HepG2 (cell line): ENCODE measurements around the gene SCARF1. TPM values are rescaled to one million over a fixed set of nuclear protein-coding genes. Genes with fewer than 3 reads are reported as not detected.

Experiments used
- ATAC-seq: fragments of 200-7000 bp; cut with Tn5 transposase; 3 replicates; pipeline ENCODE4 v1.9.1; 2020; ENCODE audit warnings: mild to moderate bottlenecking, moderate library complexity
- BruUV-seq: library from RNA; stranded (reverse); fragments of 400-500 nt; replicated peaks from 2 replicates; lab custom pipeline; 2021; lab: Mats Ljungman, UMichigan
- CTCF ChIA-PET: fragments of 300-600 bp; formaldehyde crosslinking; extraction: SDS; loops from one replicate; lab custom pipeline; 2021; ENCODE audit warnings: low total read pairs, inconsistent platforms, low intra/inter-chr PET ratio; lab: Yijun Ruan, JAX
- POLR2A ChIA-PET: fragments of 350-600 bp; sonication (Branson Sonifier 250); formaldehyde crosslinking; loops from one replicate; lab custom pipeline; 2020; ENCODE audit warnings: antibody characterized with exemption, inconsistent platforms; lab: Yijun Ruan, JAX
- DNase-seq: peaks from one replicate; pipeline ENCODE4 v3.0.0-alpha.2; 2015; ENCODE audit warnings: low spot score
- FAIRE-seq: peaks from 3 replicates; lab custom pipeline; 2011; peaks lifted over from hg19 to GRCh38; lab: Jason Lieb, UNC
- H2AFZ ChIP-seq: one replicate; pipeline ENCODE4 v1.6.1; 2011; ENCODE audit warnings: low read length, inconsistent platforms
- H3K27ac ChIP-seq: fragments of 300-600 bp; 3 replicates; pipeline ENCODE4 v1.8.0; 2011; ENCODE audit warnings: mixed run types, mild to moderate bottlenecking, mixed read lengths, low read length, inconsistent platforms; ENCODE audit not compliant: insufficient read depth; ENCODE audit errors: extremely low read length
- H3K27me3 ChIP-seq, 2 experiments: fragments of 200-600 bp in 1 of 2; 2 replicates in 1 of 2; 3 replicates in 1 of 2; pipeline versions ENCODE4 v1.6.0 to v1.8.0; 2011; ENCODE audit warnings: low read length in 2 of 2, mild to moderate bottlenecking in 2 of 2, moderate library complexity in 2 of 2, inconsistent platforms in 1 of 2; ENCODE audit not compliant: insufficient read depth in 2 of 2, control insufficient read depth in 1 of 2
- H3K36me3 ChIP-seq, 2 experiments: fragments of 200-600 bp in 1 of 2; replicated peaks in 1 of 2; 2 replicates in 1 of 2; 3 replicates in 1 of 2; pipeline versions ENCODE4 v1.5.1 to v1.8.0; 2011; ENCODE audit warnings: low read length in 2 of 2, inconsistent platforms in 1 of 2; ENCODE audit not compliant: insufficient read depth in 2 of 2, control insufficient read depth in 1 of 2
- H3K4me1 ChIP-seq: 2 replicates; pipeline ENCODE4 v1.5.1; 2012; ENCODE audit warnings: low read length, inconsistent platforms; ENCODE audit not compliant: insufficient read depth
- H3K4me2 ChIP-seq: 2 replicates; pipeline ENCODE4 v1.6.0; 2011; ENCODE audit warnings: low read depth, low read length, inconsistent platforms
- H3K4me3 ChIP-seq, 3 experiments: fragments of 200-600 bp in 1 of 3; sonication (generic), shearing (Covaris generic) in 1 of 3; replicated peaks in 1 of 3; 2 replicates each; pipeline ENCODE4 v1.5.1; 2011 to 2016; ENCODE audit warnings: low read length in 3 of 3, inconsistent platforms in 2 of 3, low read depth in 2 of 3, mild to moderate bottlenecking in 2 of 3, control low read depth in 1 of 3, mixed read lengths in 1 of 3; ENCODE audit not compliant: insufficient read depth in 1 of 3
- H3K79me2 ChIP-seq: one replicate; pipeline ENCODE4 v1.6.1; 2011; ENCODE audit warnings: low read length, inconsistent platforms; ENCODE audit not compliant: insufficient read depth
- H3K9ac ChIP-seq: 2 replicates; pipeline ENCODE4 v1.6.0; 2011; ENCODE audit warnings: mild to moderate bottlenecking, low read depth, low read length, inconsistent platforms; ENCODE audit not compliant: insufficient read depth
- H3K9me3 ChIP-seq: 2 replicates; pipeline ENCODE4 v1.5.1; 2012; ENCODE audit warnings: mild to moderate bottlenecking, low read length
- H4K20me1 ChIP-seq: 2 replicates; pipeline ENCODE4 v1.6.0; 2011; ENCODE audit warnings: inconsistent platforms, mild to moderate bottlenecking, low read length, moderate library complexity; ENCODE audit not compliant: insufficient read depth
- ESRRA ChIP-seq: sonication (generic); formaldehyde crosslinking; IDR thresholded peaks from 2 replicates; pipeline ENCODE4 v1.5.1; 2020; ENCODE audit warnings: mild to moderate bottlenecking, low read depth, missing genetic modification reagents
- HHEX ChIP-seq: IDR thresholded peaks from 2 replicates; pipeline ENCODE4 v1.6.1; 2016; ENCODE audit warnings: control low read depth
- KDM5A ChIP-seq: fragments of 200-600 bp; sonication (generic); IDR thresholded peaks from 2 replicates; pipeline ENCODE4 v1.7.0; 2018; ENCODE audit warnings: antibody characterized with exemption, mild to moderate bottlenecking, low read length, borderline replicate concordance
- NCOA5 ChIP-seq: sonication (generic); formaldehyde crosslinking; IDR thresholded peaks from 2 replicates; pipeline ENCODE4 v1.4.0; 2020; ENCODE audit warnings: missing genetic modification reagents
- SMAD3 ChIP-seq: sonication (generic); formaldehyde crosslinking; IDR thresholded peaks from 2 replicates; pipeline ENCODE4 v1.4.0; 2020; ENCODE audit warnings: missing genetic modification reagents
- TP53 ChIP-seq: sonication (generic); formaldehyde crosslinking; conservative IDR thresholded peaks from 2 replicates; pipeline ENCODE4 v1.4.0; 2020; ENCODE audit warnings: missing genetic modification reagents
- ZBTB42 ChIP-seq: sonication (generic); formaldehyde crosslinking; IDR thresholded peaks from 2 replicates; pipeline ENCODE4 v1.5.0; 2020; ENCODE audit warnings: mild to moderate bottlenecking, missing genetic modification reagents
- ZNF446 ChIP-seq: sonication (generic); formaldehyde crosslinking; IDR thresholded peaks from 2 replicates; pipeline ENCODE4 v1.5.0; 2020; ENCODE audit warnings: mild to moderate bottlenecking, missing genetic modification reagents
- ZNF552 ChIP-seq: sonication (generic); formaldehyde crosslinking; IDR thresholded peaks from 2 replicates; pipeline ENCODE4 v1.9.0; 2022; ENCODE audit warnings: missing genetic modification reagents, mild to moderate bottlenecking, borderline replicate concordance
- ZSCAN29 ChIP-seq: sonication (generic); formaldehyde crosslinking; conservative IDR thresholded peaks from 2 replicates; pipeline ENCODE4 v1.4.0; 2020; ENCODE audit warnings: mild to moderate bottlenecking, missing genetic modification reagents
- WGBS: methylation state at CpG from one replicate; pipeline ENCODE4 v1.1.6; 2017; ENCODE audit warnings: low lambda C conversion rate; 5-methylcytosine and 5-hydroxymethylcytosine counted together
- in situ Hi-C: cut with HindIII; loops from 2 replicates; pipeline ENCODE4 v1.10.0; 2017; ENCODE audit warnings: low pct_unique_long_range_greater_than_20kb; ENCODE audit not compliant: extremely low pct_ligation_motif_present
- intact Hi-C: fragments of 100-400 bp; cut with micrococcal nuclease; formaldehyde crosslinking; loops from one replicate; pipeline ENCODE4 v1.10.0; 2022; ENCODE audit not compliant: unreplicated experiment
- polyA plus RNA-seq, 8 experiments: library from polyadenylated mRNA; depleted of rRNA in 3 of 8; stranded (reverse) in 7 of 8; unstranded in 1 of 8; fragments of >200 nt; fragmentation: Illumina TruSeq in 4 of 8; extraction: Trizol in 4 of 8; gene quantifications; 2 replicates each; pipeline versions ENCODE4 v1.2.1 to v1.2.3, GENCODE V29; 2011 to 2016; ENCODE audit warnings: low read depth in 4 of 8, missing spikeins in 1 of 8, mixed read lengths in 1 of 8; ENCODE audit not compliant: insufficient read depth in 1 of 8
- total RNA-seq, 5 experiments: library from RNA; depleted of rRNA; stranded (reverse); fragments of >200 nt; fragmentation: Illumina TruSeq; extraction: Trizol; gene quantifications; 2 replicates each; pipeline ENCODE4 v1.2.3, GENCODE V29; 2016; ENCODE audit warnings: low read depth in 1 of 5
- TF ChIP-seq, protein P1 (sequence below): sonication (generic); formaldehyde crosslinking; IDR thresholded peaks from 2 replicates; pipeline ENCODE4 v1.8.0; 2022; ENCODE audit warnings: low read depth, missing genetic modification reagents

The SCARF1 gene
- total and polyA plus RNA-seq, 2 of the 13 experiments (the other 11 are each of a cell fraction or from before 2014, with no cell fraction given), result 0.24 to 0.71 TPM

DNA sequence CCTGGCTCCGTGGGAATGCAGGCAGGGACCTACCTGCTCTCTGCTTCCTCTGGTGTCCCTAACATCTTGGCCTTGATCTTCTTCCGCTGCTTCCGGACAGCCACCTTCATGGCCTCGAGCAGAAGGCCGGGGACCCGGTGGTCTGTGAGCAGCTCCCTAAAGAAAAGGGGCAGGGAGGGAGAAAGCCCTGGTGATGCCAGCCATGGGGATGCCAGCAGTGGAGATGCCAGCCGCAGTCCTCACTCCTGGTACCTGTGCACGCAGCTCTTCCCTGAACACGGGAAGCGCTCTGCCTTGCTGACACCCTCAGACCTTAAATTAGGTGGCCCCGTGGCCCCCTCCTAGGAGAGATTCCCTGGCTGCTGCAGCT is 2.3 kb upstream of the SCARF1 start:
- no peaks in the 10 kb centered on the region for H3K9me3 ChIP-seq
- intact Hi-C loops (no loop called here), in situ Hi-C loops (no loop called here)
- BruUV-seq, result no TSS peak
- POLR2A ChIA-PET, result interaction anchor here (1.5 to 3.0 kb wide), 4 partner anchors 18 to 163 kb away, joined by 4 to 42 read pairs (median 18); partner anchors contain the start of gene PRPF8
- ATAC-seq (no peak), DNase-seq (no peak), FAIRE-seq (no peak)
- no peaks in the 10 kb centered on the region for H3K79me2 ChIP-seq
- H3K4me1 ChIP-seq, result peaks cover 71% of the 10 kb centered on the region
- H3K27ac ChIP-seq, result no peak overlapping the region
- CTCF ChIA-PET, result interaction anchor here (2.2 kb wide), 1 partner anchor 73 kb away, joined by 25 read pairs; no protein-coding TSS in a partner anchor
- H3K4me3 ChIP-seq, result peak overlapping the region in 1 of 3 experiments; percentile 76; a peak in 1 of 6 replicates
- H3K4me2 ChIP-seq, result 0 out of 2 replicates have a peak overlapping the region, but pooled peaks have one; percentile 86
- H3K36me3 ChIP-seq, result peaks cover 16 to 22% of the 10 kb centered on the region in 2 experiments; a peak in 4 of 5 replicates
- peaks cover 0 to 5% of the 10 kb centered on the region in 2 experiments; a peak in 1 of 5 replicates for H3K27me3 ChIP-seq
- H2AFZ ChIP-seq, result no peak overlapping the region
- WGBS, result 83% methylated on average over 9 of the region's 11 CpGs
- TF ChIP-seq ZNF446 (CRISPR knock-in tag), result no peak
- TF ChIP-seq ZNF552 (CRISPR knock-in tag), result no peak
- TF ChIP-seq, protein P1, sequence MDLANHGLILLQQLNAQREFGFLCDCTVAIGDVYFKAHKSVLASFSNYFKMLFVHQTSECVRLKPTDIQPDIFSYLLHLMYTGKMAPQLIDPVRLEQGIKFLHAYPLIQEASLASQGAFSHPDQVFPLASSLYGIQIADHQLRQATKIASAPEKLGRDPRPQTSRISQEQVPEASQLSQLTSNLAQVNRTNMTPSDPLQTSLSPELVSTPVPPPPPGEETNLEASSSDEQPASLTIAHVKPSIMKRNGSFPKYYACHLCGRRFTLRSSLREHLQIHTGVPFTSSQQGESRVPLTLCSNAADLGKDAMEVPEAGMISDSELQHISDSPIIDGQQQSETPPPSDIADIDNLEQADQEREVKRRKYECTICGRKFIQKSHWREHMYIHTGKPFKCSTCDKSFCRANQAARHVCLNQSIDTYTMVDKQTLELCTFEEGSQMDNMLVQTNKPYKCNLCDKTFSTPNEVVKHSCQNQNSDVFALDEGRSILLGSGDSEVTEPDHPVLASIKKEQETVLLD (CRISPR knock-in tag), result no peak
- TF ChIP-seq TP53 (CRISPR knock-in tag), result no peak
- TF ChIP-seq KDM5A, result no peak
- no peak for TF ChIP-seq ZBTB42 (CRISPR knock-in tag)
- TF ChIP-seq ESRRA (CRISPR knock-in tag), result no peak
- TF ChIP-seq ZSCAN29 (CRISPR knock-in tag), result no peak
- TF ChIP-seq NCOA5 (CRISPR knock-in tag), result no peak
- TF ChIP-seq SMAD3 (CRISPR knock-in tag), result no peak
- TF ChIP-seq HHEX (CRISPR knock-in tag), result no peak
- peaks cover 6% of the 10 kb centered on the region; the same call in 1 of the 2 replicates for H4K20me1 ChIP-seq
- H3K9ac ChIP-seq, result no peak overlapping the region
